Putamen (tissue), 1 donor: ENCODE measurements around the gene AUTS2.

Experiments used
- DNase-seq: peaks from one replicate; pipeline ENCODE4 v3.0.0-alpha.2; 2016; ENCODE audit warnings: low spot score

The AUTS2 gene

GRCh38 chr7:70068531-70068930 lies 470.3 kb downstream of the AUTS2 start:
- no peak for DNase-seq

- no peak for DNase-seq
Observed at GRCh38 chr7:70069977-70070376, 471.7 kb downstream of the AUTS2 start.

- no peak for DNase-seq
Observed at GRCh38 chr7:70071766-70072165, 473.5 kb downstream of the AUTS2 start.

GRCh38 chr7:70072220-70072619 lies 473.9 kb downstream of the AUTS2 start:
- no peak for DNase-seq

- no peak for DNase-seq
Observed at GRCh38 chr7:70076325-70076724, 478.1 kb downstream of the AUTS2 start.

GRCh38 chr7:70082099-70082611 lies 483.9 kb downstream of the AUTS2 start:
- DNase-seq = no peak

- DNase-seq = no peak
Observed at GRCh38 chr7:70091362-70091761, 493.1 kb downstream of the AUTS2 start.

GRCh38 chr7:70092314-70093204 lies 494.3 kb downstream of the AUTS2 start:
- DNase-seq = no peak

- DNase-seq = no peak
Observed at GRCh38 chr7:70093205-70093904, 495.1 kb downstream of the AUTS2 start.

- no peak for DNase-seq
Observed at GRCh38 chr7:70094831-70095230, 496.6 kb downstream of the AUTS2 start.

GRCh38 chr7:70097645-70098044 lies 499.4 kb downstream of the AUTS2 start:
- DNase-seq = no peak

GRCh38 chr7:70098133-70098561 lies 499.9 kb downstream of the AUTS2 start:
- DNase-seq = no peak

GRCh38 chr7:70098905-70099672 lies 500.8 kb downstream of the AUTS2 start:
- no peak for DNase-seq

GRCh38 chr7:70104243-70104642 lies 506.0 kb downstream of the AUTS2 start:
- DNase-seq = no peak

- no peak for DNase-seq
Observed at GRCh38 chr7:70113078-70113477, 514.8 kb downstream of the AUTS2 start.

- DNase-seq = no peak
Observed at GRCh38 chr7:70113536-70113935, 515.3 kb downstream of the AUTS2 start.

- DNase-seq = no peak
Observed at GRCh38 chr7:70114806-70115205, 516.5 kb downstream of the AUTS2 start.

- DNase-seq = no peak
Observed at GRCh38 chr7:70116244-70116643, 518.0 kb downstream of the AUTS2 start.

- no peak for DNase-seq
Observed at GRCh38 chr7:70116867-70117266, 518.6 kb downstream of the AUTS2 start.

GRCh38 chr7:70120851-70121250 lies 522.6 kb downstream of the AUTS2 start:
- DNase-seq = no peak

GRCh38 chr7:70131817-70132216 lies 533.5 kb downstream of the AUTS2 start:
- no peak for DNase-seq

GRCh38 chr7:70132226-70132851 lies 534.1 kb downstream of the AUTS2 start:
- no peak for DNase-seq
